GM18505 (cell line): ENCODE measurements around the gene DCDC1.

ENCODE experiments used
- ATAC-seq: cut with Tn5 transposase; IDR thresholded peaks from one replicate; pipeline ENCODE4 v1.9.1; 2021; ENCODE audit not compliant: unreplicated experiment
- POLR2A ChIP-seq: IDR thresholded peaks from 4 replicates; pipeline ENCODE4 v1.6.1; 2011; ENCODE audit warnings: borderline replicate concordance; ENCODE audit not compliant: insufficient read depth, insufficient read length; ENCODE audit errors: extremely low read depth

The DCDC1 gene

GRCh38 chr11:30919389-30920152 lies 450.0 kb downstream of the DCDC1 start:
- peak; percentile 77 for ATAC-seq
- no peak for TF ChIP-seq POLR2A

DNA sequence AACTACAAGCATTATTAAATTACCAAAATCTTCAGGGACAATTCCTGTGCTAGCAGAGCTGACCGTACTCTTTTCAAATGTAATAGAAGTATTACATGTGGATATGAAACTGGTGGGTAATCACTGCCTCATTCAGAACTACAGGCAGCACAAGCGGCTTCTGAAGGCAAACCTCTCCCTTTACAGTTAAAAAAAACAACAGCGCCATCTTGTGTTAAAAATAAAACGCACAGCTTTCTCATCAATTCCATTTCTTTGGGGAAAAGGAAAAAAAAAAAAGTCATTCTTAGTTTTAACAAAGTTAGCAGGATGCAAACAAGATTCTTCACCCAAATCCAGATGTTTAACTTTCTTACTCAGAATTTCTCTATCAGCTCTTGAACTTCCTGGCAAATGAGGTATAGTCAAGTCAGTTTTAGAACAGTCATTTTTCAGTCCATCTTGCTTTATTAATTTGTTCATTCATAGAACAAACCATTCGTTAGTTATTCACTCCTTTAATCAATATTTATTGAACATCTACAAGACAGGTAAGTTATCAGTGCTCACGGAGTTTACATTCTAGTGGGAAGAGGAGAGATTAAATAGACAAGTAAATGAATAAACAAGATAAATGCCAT lies 451.6 kb downstream of the DCDC1 start:
- ATAC-seq = peak; percentile 71

DNA sequence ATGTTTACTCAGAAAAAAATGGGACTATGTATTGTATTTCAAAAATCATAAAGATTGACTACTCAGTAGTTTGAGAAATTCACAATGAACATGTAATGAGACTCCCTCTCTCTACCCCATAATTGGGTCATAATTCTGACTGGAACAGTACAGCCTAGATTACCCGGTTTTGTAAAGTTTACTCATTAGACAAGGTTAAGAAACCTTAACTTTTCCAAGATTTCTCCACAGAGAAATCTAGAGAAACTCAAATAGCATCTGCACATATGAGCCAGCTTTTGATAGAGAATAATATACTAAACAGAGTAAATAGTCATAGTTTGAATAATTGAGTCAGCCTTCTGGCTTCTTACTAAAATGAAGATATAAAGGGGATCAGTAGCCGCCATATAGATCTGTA lies 452.3 kb downstream of the DCDC1 start:
- ATAC-seq = no peak
- TF ChIP-seq POLR2A = no peak

More for the DNA sequence above, 451.6 kb downstream of the DCDC1 start:
- no peak for TF ChIP-seq POLR2A

GRCh38 chr11:30916764-30917163 lies 452.8 kb downstream of the DCDC1 start:
- no peak for TF ChIP-seq POLR2A
- no peak for ATAC-seq

GRCh38 chr11:30914143-30914762 lies 455.3 kb downstream of the DCDC1 start:
- no peak for ATAC-seq

GRCh38 chr11:30911247-30911646 lies 458.3 kb downstream of the DCDC1 start:
- ATAC-seq = no peak
- no peak for TF ChIP-seq POLR2A

More at GRCh38 chr11:30914143-30914762, 455.3 kb downstream of the DCDC1 start:
- no peak for TF ChIP-seq POLR2A

DNA sequence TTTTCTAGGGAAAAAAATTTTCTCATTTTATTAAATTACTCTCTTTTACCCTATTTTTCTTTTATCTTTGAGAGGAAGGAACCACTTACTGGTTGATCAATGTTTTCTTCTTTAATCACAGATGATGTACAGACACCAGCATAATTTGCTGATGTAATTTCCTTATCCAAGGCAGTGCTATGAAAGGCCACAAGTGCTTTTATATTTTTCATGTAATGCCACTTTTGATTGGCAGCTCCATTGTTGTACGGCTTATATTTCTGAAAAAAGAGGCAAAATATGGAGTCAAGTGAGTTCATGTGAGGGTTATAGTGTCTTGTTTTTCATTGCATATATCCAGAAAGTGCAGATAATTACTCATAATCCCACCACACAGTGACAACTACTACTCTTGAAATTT lies 460.7 kb downstream of the DCDC1 start:
- TF ChIP-seq POLR2A = no peak
- ATAC-seq = no peak

DNA sequence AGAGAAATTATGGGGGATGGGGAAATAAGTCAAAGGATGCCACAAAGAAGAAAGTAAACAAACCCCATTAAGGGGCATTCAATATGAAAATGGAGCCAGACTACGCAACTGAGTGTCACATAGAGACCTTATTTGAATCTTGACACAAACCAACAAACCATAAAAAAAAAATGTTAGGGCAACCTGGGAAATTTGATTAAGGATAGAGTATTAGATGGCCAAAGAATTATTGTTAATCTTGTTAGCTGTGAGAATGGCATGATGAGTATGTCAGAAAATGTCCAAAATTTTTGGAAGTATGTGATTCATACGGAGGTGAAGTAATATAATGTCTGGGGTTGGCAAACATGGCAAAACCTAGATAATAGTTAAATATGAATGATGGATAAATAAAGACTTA lies 461.3 kb downstream of the DCDC1 start:
- no peak for ATAC-seq

GRCh38 chr11:30902929-30903328 lies 466.6 kb downstream of the DCDC1 start:
- TF ChIP-seq POLR2A = no peak
- ATAC-seq = no peak

More for the DNA sequence above, 461.3 kb downstream of the DCDC1 start:
- no peak for TF ChIP-seq POLR2A

- ATAC-seq = no peak
- TF ChIP-seq POLR2A = no peak
These were observed 474.5 kb downstream of the DCDC1 start for GRCh38 chr11:30895046-30895445.

DNA sequence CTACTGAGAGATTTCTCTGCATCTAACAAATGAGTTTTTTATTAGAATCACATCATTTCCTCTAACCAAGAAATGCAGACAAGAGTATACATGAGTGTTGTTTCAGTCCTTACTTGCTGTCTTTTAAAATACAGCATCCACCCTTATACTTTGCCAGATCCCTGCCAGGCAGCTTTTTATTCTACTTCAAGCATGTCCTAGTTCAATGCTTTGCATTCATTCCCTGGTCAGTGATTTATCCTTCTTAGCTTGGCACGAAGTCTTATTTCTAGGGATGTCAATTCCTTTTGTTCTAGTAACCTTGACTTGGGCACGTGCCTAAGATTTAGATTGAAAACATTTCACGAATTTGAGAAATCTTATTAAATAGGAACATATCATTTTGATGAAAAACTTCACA lies 476.2 kb downstream of the DCDC1 start:
- no peak for ATAC-seq
- no peak for TF ChIP-seq POLR2A

GRCh38 chr11:30889143-30889794 lies 480.3 kb downstream of the DCDC1 start:
- ATAC-seq = no peak

GRCh38 chr11:30879322-30880005 lies 490.1 kb downstream of the DCDC1 start:
- no peak for ATAC-seq
- no peak for TF ChIP-seq POLR2A

More at GRCh38 chr11:30889143-30889794, 480.3 kb downstream of the DCDC1 start:
- TF ChIP-seq POLR2A = no peak
